ENCODE data around the gene DHODH.

Gene DHODH

GRCh38 chr16:72013888-72014581, 5.5 kb downstream of the DHODH start:
- DNase-seq: no peak

- no peak for DNase-seq
These were observed 6.1 kb downstream of the DHODH start for GRCh38 chr16:72014675-72015074.

GRCh38 chr16:72015124-72015523, 6.6 kb downstream of the DHODH start:
- no peak for DNase-seq

- DNase-seq: no peak
These were observed 9.9 kb downstream of the DHODH start for GRCh38 chr16:72018470-72018869.

GRCh38 chr16:72021043-72021442, 12.5 kb downstream of the DHODH start:
- DNase-seq: no peak

GRCh38 chr16:72022127-72022526, 13.6 kb downstream of the DHODH start:
- DNase-seq: no peak

- no peak for DNase-seq
These were observed 15.4 kb downstream of the DHODH start for GRCh38 chr16:72023962-72024361.

- no peak for DNase-seq
These were observed 16.4 kb downstream of the DHODH start for GRCh38 chr16:72024862-72025382.

GRCh38 chr16:72025404-72026114, 17.0 kb downstream of the DHODH start:
- no peak for DNase-seq

- no peak for DNase-seq
These were observed 19.3 kb downstream of the DHODH start for GRCh38 chr16:72027669-72028378.

- no peak for DNase-seq
These were observed 21.2 kb downstream of the DHODH start for GRCh38 chr16:72029567-72030271.

- no peak for DNase-seq
These were observed 24.9 kb downstream of the DHODH start for GRCh38 chr16:72033437-72033836.

- no peak for DNase-seq
These were observed 27.6 kb downstream of the DHODH start for GRCh38 chr16:72036098-72036497.

GRCh38 chr16:72042157-72042660, 33.7 kb downstream of the DHODH start:
- no peak for DNase-seq

- DNase-seq: no peak
These were observed 34.5 kb downstream of the DHODH start for GRCh38 chr16:72043058-72043457.

GRCh38 chr16:72043539-72043938, 35.0 kb downstream of the DHODH start:
- DNase-seq: no peak

- DNase-seq: no peak
These were observed 35.8 kb downstream of the DHODH start for GRCh38 chr16:72044296-72044695.

- no peak for DNase-seq
These were observed 36.3 kb downstream of the DHODH start for GRCh38 chr16:72044825-72045359.

GRCh38 chr16:72049110-72049509, 40.6 kb downstream of the DHODH start:
- DNase-seq: no peak

- no peak for DNase-seq
These were observed 42.4 kb downstream of the DHODH start for GRCh38 chr16:72050769-72051464.

- DNase-seq: peak; percentile 0
These were observed 43.3 kb downstream of the DHODH start for GRCh38 chr16:72051818-72052217.

All from CD4-positive, alpha-beta T cell treated with Interleukin-17A for 1 hour (primary cell).